ENCODE data around the gene TIGD2. TPM values are rescaled to one million over a fixed set of nuclear protein-coding genes. Genes with fewer than 3 reads are reported as not detected.
A peak's percentile ranks its signal among the peaks of the same experiment; 100 is the strongest.

Gene TIGD2
- total and polyA plus RNA-seq, 2 of the 13 experiments (the other 11 are each of a cell fraction or from before 2014, with no cell fraction given), result 3.1 to 15.5 TPM

GRCh38 chr4:89110541-89110985 lies 770 bp upstream of the TIGD2 start:
- no peak for DNase-seq (ENCODE audit: low spot score)
- in situ Hi-C loops (cut with HindIII; ENCODE audit: extremely low pct_ligation_motif_present, low pct_unique_long_range_greater_than_20kb), result loop anchor here (5.0 kb wide), 1 partner anchor 298 kb away; no protein-coding TSS in a partner anchor
- H3K4me2 ChIP-seq (ENCODE audit: low read depth, low read length), result peak overlapping the region; percentile 87
- no peak for FAIRE-seq
- H3K4me1 ChIP-seq (ENCODE audit: insufficient read depth, low read length), result peaks cover 45% of the 10 kb centered on the region
- peaks cover 5% of the 10 kb centered on the region for H3K79me2 ChIP-seq (ENCODE audit: insufficient read depth, low read length)
- BruUV-seq (replicated peaks), result no TSS peak
- peak overlapping the region; percentile 50 to 78 (median 74); a peak in 5 of 6 replicates for H3K4me3 ChIP-seq (replicated peaks in 1 of 3; ENCODE audit: insufficient read depth in 1 of 3, low read depth in 2 of 3, low read length in 3 of 3)
- CTCF ChIA-PET (ENCODE audit: low intra/inter-chr PET ratio, low total read pairs), result interaction anchor here (1.2 kb wide), 1 partner anchor 49 kb away, joined by 3 read pairs; no protein-coding TSS in a partner anchor
- no peaks in the 10 kb centered on the region for H3K9me3 ChIP-seq (ENCODE audit: low read length)
- ATAC-seq, result peak; percentile 20; the same call in 1 of the 3 replicates
- H3K36me3 ChIP-seq (replicated peaks in 1 of 2; ENCODE audit: control insufficient read depth in 1 of 2, insufficient read depth in 2 of 2, low read length in 2 of 2), result no peaks in the 10 kb centered on the region
- H2AFZ ChIP-seq (ENCODE audit: low read length), result peak overlapping the region; percentile 18
- intact Hi-C loops (cut with micrococcal nuclease; ENCODE audit: unreplicated experiment), result loop anchor here (5.0 kb wide), 2 partner anchors 293 to 588 kb away; partner anchors contain the start of gene PYURF
- no peaks in the 10 kb centered on the region for H4K20me1 ChIP-seq (ENCODE audit: insufficient read depth, low read length)
- peaks cover 0 to 4% of the 10 kb centered on the region in 2 experiments; a peak in 1 of 5 replicates for H3K27me3 ChIP-seq (ENCODE audit: control insufficient read depth in 1 of 2, insufficient read depth in 2 of 2, low read length in 2 of 2)
- peak overlapping the region; percentile 44; the same call in 1 of the 2 replicates for H3K9ac ChIP-seq (ENCODE audit: insufficient read depth, low read depth, low read length)
- 15% methylated on average over 7 of the region's 30 CpGs for WGBS (ENCODE audit: low lambda C conversion rate)
- POLR2A ChIA-PET, result no interaction called here
- no peak overlapping the region for H3K27ac ChIP-seq (ENCODE audit: extremely low read length, insufficient read depth, low read length)
- TF ChIP-seq TERF1 (CRISPR knock-in tag; IDR thresholded peaks at IDR 0.05), result no peak
- TF ChIP-seq ZNF275 (CRISPR knock-in tag; IDR thresholded peaks at IDR 0.05; ENCODE audit: borderline replicate concordance), result no peak
- 0 out of 2 replicates have a peak, but pooled peaks have one; percentile 24 for TF ChIP-seq NCOA5 (CRISPR knock-in tag; IDR thresholded peaks at IDR 0.05)
- TF ChIP-seq MEIS2 (CRISPR knock-in tag; IDR thresholded peaks at IDR 0.05), result 0 out of 2 replicates have a peak, but pooled peaks have one; percentile 1
- TF ChIP-seq ZNF33A (CRISPR knock-in tag; IDR thresholded peaks at IDR 0.05; ENCODE audit: borderline replicate concordance), result no peak
- 0 out of 2 replicates have a peak, but pooled peaks have one; percentile 23 for TF ChIP-seq ATF7-NPFF (CRISPR knock-in tag; IDR thresholded peaks at IDR 0.05; ENCODE audit: low read depth)
- TF ChIP-seq GABPA (IDR thresholded peaks at IDR 0.05; ENCODE audit: low read depth, low read length), result no peak
- peak; percentile 6; the same call in 1 of the 2 replicates for TF ChIP-seq GABPA (CRISPR knock-in tag; IDR thresholded peaks at IDR 0.05; ENCODE audit: low read depth)
- no peak for TF ChIP-seq XBP1 (CRISPR knock-in tag; IDR thresholded peaks at IDR 0.05)
- TF ChIP-seq MTF2 (CRISPR knock-in tag; IDR thresholded peaks at IDR 0.05; ENCODE audit: borderline replicate concordance), result 0 out of 2 replicates have a peak, but pooled peaks have one; percentile 26
- no peak for TF ChIP-seq PHB2 (IDR thresholded peaks at IDR 0.05; ENCODE audit: partially characterized antibody)
- 0 out of 2 replicates have a peak, but pooled peaks have one; percentile 20 for TF ChIP-seq SKIL (CRISPR knock-in tag; IDR thresholded peaks at IDR 0.05; ENCODE audit: borderline replicate concordance)
- 0 out of 2 replicates have a peak, but pooled peaks have one; percentile 10 for TF ChIP-seq ZNF674 (CRISPR knock-in tag; IDR thresholded peaks at IDR 0.05; ENCODE audit: low read depth)

All from HepG2 (cell line).